Measurements from ENCODE around the gene PBRM1. TPM values are rescaled to one million over a fixed set of nuclear protein-coding genes. Genes with fewer than 3 reads are reported as not detected.

PBRM1 gene
- total RNA-seq, 3 donors from 2014 or later (not counting 1 experiment from before 2014, with no cell fraction given), result 70.2 to 79.7 (median 76.6) TPM

DNA sequence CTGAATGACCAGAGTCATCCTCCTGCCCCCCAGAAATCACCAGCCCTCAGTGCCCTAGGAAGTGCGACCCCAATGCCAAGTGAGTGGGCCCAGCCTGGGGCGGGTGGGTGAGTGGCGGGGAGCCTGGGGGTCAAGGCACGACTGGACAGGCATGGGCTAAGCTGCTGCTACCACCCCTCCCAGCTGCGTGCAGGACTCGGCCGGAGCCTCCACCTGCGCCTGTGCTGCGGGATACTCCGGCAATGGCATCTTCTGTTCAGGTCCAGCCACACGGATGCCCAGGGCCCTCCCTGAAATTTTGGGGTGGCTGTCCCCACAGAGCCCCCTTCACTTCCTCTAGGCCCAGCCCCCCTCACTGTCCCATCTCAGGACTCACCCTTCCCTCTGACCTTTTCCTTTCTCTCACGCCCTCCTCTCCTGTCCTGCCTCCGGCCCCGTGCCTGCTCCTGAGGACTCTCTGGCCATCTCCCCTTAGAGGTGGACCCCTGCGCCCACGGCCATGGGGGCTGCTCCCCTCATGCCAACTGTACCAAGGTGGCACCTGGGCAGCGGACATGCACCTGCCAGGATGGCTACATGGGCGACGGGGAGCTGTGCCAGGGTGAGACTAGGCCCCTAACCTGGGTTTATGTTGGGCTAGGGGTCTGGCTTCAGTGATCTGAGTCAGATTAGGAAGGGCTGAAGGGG, 169.1 kb downstream of the PBRM1 start:
- no peak overlapping the region for H3K27ac Mint-ChIP-seq
- H3K36me3 Mint-ChIP-seq, result no peaks in the 10 kb centered on the region
- Histone ChIP-seq H3K36me3 (ENCODE audit: control insufficient read depth, insufficient read depth, low read length) (no peaks in the 10 kb centered on the region), H3K4me3 (ENCODE audit: low read length) (no peak overlapping the region), H3K9me3 (ENCODE audit: control insufficient read depth, insufficient read depth, low read length) (no peaks in the 10 kb centered on the region), H3K4me1 (ENCODE audit: control insufficient read depth, insufficient read depth, low read length) (no peaks in the 10 kb centered on the region), H3K27me3 (ENCODE audit: control insufficient read depth, insufficient read depth, low read length) (no peaks in the 10 kb centered on the region), H3K27ac (ENCODE audit: low read length) (no peak overlapping the region)
- no peaks in the 10 kb centered on the region for H3K27me3 Mint-ChIP-seq (ENCODE audit: low read depth in 2 of 2)
- TF ChIP-seq, protein P1, sequence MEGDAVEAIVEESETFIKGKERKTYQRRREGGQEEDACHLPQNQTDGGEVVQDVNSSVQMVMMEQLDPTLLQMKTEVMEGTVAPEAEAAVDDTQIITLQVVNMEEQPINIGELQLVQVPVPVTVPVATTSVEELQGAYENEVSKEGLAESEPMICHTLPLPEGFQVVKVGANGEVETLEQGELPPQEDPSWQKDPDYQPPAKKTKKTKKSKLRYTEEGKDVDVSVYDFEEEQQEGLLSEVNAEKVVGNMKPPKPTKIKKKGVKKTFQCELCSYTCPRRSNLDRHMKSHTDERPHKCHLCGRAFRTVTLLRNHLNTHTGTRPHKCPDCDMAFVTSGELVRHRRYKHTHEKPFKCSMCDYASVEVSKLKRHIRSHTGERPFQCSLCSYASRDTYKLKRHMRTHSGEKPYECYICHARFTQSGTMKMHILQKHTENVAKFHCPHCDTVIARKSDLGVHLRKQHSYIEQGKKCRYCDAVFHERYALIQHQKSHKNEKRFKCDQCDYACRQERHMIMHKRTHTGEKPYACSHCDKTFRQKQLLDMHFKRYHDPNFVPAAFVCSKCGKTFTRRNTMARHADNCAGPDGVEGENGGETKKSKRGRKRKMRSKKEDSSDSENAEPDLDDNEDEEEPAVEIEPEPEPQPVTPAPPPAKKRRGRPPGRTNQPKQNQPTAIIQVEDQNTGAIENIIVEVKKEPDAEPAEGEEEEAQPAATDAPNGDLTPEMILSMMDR (IDR thresholded peaks at IDR 0.05), result no peak
- 93% methylated on average over 19 of the region's 19 CpGs for whole genome bisulfite sequencing (ENCODE audit: insufficient coverage)
- H3K4me3 Mint-ChIP-seq, result no peak overlapping the region
- no peaks in the 10 kb centered on the region for H3K9me3 Mint-ChIP-seq
- intact Hi-C loops (cut with micrococcal nuclease), result no loop called here
- H3K4me1 Mint-ChIP-seq, result no peaks in the 10 kb centered on the region
- DNase-seq, result no peak
- ATAC-seq, result no peak

DNA sequence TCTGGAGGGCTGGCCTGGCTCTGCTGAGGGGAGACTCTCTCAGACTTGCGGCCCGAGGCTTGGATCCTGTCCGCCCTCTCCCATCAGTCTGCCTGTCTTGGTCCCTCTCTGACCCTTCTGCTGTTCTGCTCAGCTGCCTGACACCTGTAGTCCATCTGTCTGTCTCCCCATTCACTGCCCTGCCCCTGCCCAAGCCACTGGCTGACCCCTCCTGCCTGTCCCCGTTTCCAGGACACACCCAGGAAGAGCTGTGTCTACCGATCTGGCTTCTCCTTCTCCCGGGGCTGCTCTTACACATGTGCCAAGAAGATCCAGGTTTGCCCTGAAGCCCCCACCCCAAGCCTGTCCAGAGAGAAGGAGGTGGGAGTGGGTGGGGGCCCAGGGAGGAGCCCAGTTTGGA, 170.5 kb downstream of the PBRM1 start:
- no peak overlapping the region for H3K27ac ChIP-seq (ENCODE audit: low read length)
- H3K4me1 Mint-ChIP-seq, result no peaks in the 10 kb centered on the region
- ATAC-seq, result no peak
- no peaks in the 10 kb centered on the region for H3K4me1 ChIP-seq (ENCODE audit: control insufficient read depth, insufficient read depth, low read length)
- H3K27me3 Mint-ChIP-seq (ENCODE audit: low read depth in 2 of 2), result no peaks in the 10 kb centered on the region
- no peak overlapping the region for H3K4me3 Mint-ChIP-seq
- intact Hi-C loops (cut with micrococcal nuclease), result no loop called here
- no peaks in the 10 kb centered on the region for H3K9me3 Mint-ChIP-seq
- DNase-seq, result no peak
- H3K9me3 ChIP-seq (ENCODE audit: control insufficient read depth, insufficient read depth, low read length), result no peaks in the 10 kb centered on the region
- 75% methylated on average over 6 of the region's 6 CpGs for WGBS (ENCODE audit: insufficient coverage)
- TF ChIP-seq, protein P1 (IDR thresholded peaks at IDR 0.05), result no peak
- H3K27ac Mint-ChIP-seq, result no peak overlapping the region
- H3K36me3 Mint-ChIP-seq, result no peaks in the 10 kb centered on the region
- no peak overlapping the region for H3K4me3 ChIP-seq (ENCODE audit: low read length)
- H3K36me3 ChIP-seq (ENCODE audit: control insufficient read depth, insufficient read depth, low read length), result no peaks in the 10 kb centered on the region
- no peaks in the 10 kb centered on the region for H3K27me3 ChIP-seq (ENCODE audit: control insufficient read depth, insufficient read depth, low read length)

GRCh38 chr3:52514576-52514975, 171.1 kb downstream of the PBRM1 start:
- H3K27ac ChIP-seq (ENCODE audit: low read length), result no peak overlapping the region
- H3K36me3 ChIP-seq (ENCODE audit: control insufficient read depth, insufficient read depth, low read length), result no peaks in the 10 kb centered on the region
- H3K4me1 Mint-ChIP-seq, result no peaks in the 10 kb centered on the region
- no peak overlapping the region for H3K4me3 ChIP-seq (ENCODE audit: low read length)
- intact Hi-C loops (cut with micrococcal nuclease), result no loop called here
- TF ChIP-seq, protein P1 (IDR thresholded peaks at IDR 0.05), result no peak
- no peaks in the 10 kb centered on the region for H3K9me3 Mint-ChIP-seq
- no peaks in the 10 kb centered on the region for H3K27me3 Mint-ChIP-seq (ENCODE audit: low read depth in 2 of 2)
- no peak for ATAC-seq
- H3K9me3 ChIP-seq (ENCODE audit: control insufficient read depth, insufficient read depth, low read length), result no peaks in the 10 kb centered on the region
- 88% methylated on average over 10 of the region's 11 CpGs for WGBS (ENCODE audit: insufficient coverage)
- H3K27ac Mint-ChIP-seq, result no peak overlapping the region
- H3K4me3 Mint-ChIP-seq, result no peak overlapping the region
- H3K27me3 ChIP-seq (ENCODE audit: control insufficient read depth, insufficient read depth, low read length), result no peaks in the 10 kb centered on the region
- no peaks in the 10 kb centered on the region for H3K4me1 ChIP-seq (ENCODE audit: control insufficient read depth, insufficient read depth, low read length)
- no peaks in the 10 kb centered on the region for H3K36me3 Mint-ChIP-seq
- DNase-seq, result no peak

GRCh38 chr3:52513281-52513680, 172.4 kb downstream of the PBRM1 start:
- WGBS (ENCODE audit: insufficient coverage), result 83% methylated on average over 7 of the region's 7 CpGs
- Mint-ChIP-seq H3K36me3 (no peaks in the 10 kb centered on the region), H3K27me3 (ENCODE audit: low read depth in 2 of 2) (no peaks in the 10 kb centered on the region), H3K9me3 (no peaks in the 10 kb centered on the region), H3K27ac (no peak overlapping the region), H3K4me3 (no peak overlapping the region), H3K4me1 (no peaks in the 10 kb centered on the region)
- Histone ChIP-seq H3K27me3 (ENCODE audit: control insufficient read depth, insufficient read depth, low read length) (no peaks in the 10 kb centered on the region), H3K27ac (ENCODE audit: low read length) (no peak overlapping the region), H3K4me1 (ENCODE audit: control insufficient read depth, insufficient read depth, low read length) (no peaks in the 10 kb centered on the region), H3K9me3 (ENCODE audit: control insufficient read depth, insufficient read depth, low read length) (no peaks in the 10 kb centered on the region), H3K36me3 (ENCODE audit: control insufficient read depth, insufficient read depth, low read length) (no peaks in the 10 kb centered on the region), H3K4me3 (ENCODE audit: low read length) (no peak overlapping the region)
- no peak for DNase-seq
- intact Hi-C loops (cut with micrococcal nuclease), result no loop called here
- TF ChIP-seq, protein P1 (IDR thresholded peaks at IDR 0.05), result no peak
- ATAC-seq, result no peak

All from natural killer cell (primary cell).